ENCODE measurements around the gene ABCC12.

The ABCC12 gene

DNA sequence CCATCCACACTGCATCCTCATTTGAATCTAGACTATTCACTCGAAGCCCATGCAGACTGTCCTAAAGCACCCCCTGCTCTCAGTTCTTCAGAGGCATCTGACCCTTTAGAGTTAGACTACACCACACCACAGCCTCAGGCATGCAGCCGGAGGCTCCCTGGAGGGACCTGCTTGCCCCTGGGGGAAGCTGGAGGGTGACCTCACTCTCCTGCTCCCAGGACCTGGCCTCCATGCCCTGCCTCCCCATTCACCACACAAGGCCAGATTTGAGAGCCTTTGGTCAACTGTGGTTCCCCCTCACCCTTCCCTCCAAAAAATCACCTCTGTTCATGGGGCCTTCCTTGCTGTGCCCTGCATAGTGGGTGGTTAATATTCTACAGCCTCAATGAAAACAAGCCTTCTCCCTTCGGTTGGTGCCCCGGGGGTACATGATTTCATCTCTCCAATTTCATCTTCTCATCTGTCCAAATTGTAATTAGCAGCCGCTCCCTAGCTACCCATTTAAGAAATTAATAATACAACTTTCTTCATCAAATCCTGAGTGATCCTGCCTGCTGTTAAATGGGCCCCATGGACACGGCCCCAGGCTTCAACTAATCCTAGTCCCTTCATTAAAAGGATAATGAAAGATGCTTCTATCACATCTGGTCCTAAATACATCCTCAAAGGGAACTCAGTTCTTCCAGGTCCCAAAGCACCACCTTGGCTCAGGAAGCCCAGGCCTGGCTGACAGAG, 24.4 kb downstream of the ABCC12 start:
- no peak for DNase-seq

DNA sequence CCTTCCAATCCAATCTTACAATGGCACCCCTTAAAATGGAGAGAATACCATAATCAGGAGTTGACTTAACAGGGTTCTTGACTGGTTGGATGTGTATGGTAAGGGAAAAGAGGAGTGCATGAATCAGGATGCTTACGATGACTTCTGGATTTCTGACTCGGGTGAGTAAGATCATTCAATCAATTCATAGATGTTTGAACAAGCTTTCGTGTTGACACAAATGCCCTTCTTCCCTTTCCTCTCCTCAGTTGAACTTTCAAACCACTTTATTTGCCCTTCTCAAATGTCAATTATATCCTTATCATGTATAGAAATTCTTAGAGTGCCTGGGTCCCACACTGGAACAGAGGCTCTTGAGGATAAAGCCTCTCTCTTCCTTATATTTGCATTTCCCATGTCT, 25.9 kb downstream of the ABCC12 start:
- DNase-seq: no peak

DNA sequence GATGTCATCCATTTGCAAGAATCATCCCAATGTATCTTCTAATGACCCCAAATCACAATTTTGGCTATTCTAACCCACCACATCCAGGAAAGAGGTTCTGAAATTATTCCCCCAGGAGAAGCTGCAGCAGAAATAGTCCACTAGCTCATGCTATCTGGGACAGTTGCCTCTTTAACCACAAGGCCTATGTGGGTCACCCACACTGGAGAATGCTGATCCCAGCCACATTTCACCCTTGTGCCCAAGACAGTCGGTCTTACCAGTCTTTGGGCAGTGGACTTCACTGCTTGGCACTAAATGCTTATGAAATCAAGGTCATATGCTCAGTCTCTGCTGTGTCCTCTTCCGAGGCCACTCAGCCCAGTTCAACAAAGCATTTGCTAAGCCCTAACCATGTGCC, 27.0 kb downstream of the ABCC12 start:
- no peak for DNase-seq

DNA sequence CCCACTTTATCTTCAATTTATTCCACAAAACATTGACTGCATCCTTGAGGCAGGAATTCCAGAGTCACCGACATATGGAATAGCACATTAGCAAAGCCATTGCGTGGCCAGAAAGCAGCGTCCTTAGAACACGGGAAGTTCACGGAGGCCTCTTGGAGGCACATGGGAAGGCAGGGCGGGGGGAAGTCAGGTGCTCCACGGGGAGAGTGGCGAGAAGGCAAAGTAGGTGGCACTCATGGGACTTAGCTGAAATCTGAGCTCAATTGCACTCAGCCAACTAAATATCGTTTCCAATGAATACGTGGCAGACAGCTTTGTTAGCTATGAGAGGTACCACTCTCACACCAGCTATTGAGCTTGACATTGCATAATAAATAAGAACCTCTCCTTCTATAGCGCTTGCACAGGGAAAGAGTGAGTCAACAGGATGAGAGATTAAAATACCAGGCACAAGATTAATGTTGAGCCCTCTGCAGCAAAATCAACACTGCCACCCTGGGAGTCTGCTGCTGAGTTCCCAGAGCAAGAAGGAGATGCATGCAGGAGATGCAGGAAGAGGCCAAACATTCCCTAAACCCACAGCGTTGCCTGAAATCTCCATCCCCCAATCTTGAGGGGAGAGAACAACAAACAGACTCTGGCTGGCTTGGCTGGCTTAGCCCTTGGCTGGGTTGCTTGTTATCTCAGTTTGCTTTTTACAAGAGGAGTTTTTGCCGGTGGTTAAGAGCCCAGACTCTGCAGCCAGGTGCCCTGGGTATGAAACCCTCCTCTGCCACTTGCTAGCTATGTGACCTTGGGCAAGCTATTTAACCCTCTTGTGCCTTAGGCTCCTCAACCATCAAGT, 28.8 kb downstream of the ABCC12 start:
- DNase-seq: peak; percentile 86

DNA sequence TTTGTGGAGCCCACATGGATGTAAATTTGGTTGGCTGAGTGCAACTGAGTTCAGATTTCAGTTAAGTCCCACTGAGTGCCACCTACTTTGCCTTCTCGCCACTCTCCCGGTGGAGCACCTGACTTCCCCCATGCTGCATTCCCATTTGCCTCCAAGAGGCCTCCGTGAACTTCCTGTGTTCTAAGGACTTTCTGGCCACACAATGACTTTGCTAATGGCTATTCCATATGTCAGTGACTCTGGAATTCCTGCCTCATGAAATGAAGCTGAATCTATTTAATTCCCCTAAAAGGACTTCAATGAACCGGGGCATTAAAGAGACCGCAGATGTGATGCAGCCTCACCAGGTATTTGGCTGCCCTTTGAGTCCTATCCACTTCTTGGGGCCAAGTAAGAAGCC, 29.9 kb downstream of the ABCC12 start:
- no peak for DNase-seq

DNA sequence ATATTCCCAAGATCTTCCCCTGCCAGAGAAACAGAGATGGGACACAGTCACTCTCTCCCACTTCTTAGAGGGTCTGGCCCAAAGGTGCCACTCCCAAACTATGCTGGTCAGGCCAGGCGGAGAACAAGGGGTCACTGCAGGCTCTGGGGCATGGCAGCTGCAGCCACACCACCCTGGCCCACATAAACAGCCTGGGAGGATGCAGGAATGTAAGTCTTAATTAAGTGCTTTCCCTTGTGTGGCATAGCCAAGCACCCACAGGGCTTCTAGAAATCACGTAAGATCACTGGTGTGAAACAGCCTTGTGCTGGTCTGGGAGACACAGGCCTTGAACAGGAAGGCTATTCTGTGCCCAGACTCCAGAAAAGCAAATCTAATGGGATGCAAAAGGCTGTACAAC, 31.5 kb downstream of the ABCC12 start:
- DNase-seq: no peak

DNA sequence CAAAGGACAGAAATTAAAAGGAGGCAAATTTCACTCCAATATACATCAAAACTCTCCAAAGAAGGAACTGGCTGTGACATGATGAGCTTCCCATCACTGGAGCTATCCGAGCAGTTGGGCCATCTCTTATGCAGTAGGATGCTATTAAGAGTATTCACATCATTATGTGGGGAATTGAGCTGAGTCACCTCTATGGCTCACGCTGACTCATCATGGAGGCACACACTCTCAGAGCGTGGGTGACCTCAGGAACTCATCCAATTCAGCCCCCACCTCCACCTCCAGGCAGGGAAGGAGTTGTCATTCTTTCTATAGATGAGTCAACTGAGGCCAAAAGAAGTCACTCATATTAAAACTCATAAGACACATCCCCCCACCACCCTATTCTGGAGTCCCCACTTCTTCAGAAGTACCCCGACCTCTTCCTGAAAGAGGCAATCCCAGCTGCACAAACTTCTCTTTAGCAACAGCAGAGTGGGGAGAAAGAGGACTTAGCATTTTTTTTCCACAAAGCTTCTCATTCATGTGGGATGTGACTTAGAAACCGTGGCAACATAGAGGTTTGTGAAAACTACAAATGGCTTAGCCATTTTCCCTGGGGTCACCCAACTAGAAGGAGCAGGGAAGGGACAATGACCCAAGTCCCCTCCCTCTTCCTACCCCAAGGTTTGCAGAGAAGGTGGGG, 32.5 kb downstream of the ABCC12 start:
- no peak for DNase-seq

DNA sequence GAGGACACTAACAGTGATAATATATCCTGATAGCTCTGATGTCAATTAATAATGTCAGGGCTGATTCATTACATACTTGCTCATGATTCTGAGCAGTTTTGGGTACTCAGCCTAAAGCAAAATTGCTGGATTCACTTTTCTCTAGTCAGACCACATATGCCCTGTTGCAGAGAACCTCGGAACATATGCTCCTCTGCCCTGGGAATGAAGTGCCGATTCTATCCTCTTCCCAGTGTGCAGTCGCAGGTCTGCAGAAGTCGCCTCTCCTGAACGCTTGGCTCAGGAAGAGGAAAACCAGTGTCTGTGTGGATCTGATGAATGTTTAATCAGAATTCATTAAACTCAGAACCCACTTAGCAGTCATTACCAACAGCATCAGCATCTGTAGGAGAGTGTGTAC, 34.5 kb downstream of the ABCC12 start:
- no peak for DNase-seq

DNA sequence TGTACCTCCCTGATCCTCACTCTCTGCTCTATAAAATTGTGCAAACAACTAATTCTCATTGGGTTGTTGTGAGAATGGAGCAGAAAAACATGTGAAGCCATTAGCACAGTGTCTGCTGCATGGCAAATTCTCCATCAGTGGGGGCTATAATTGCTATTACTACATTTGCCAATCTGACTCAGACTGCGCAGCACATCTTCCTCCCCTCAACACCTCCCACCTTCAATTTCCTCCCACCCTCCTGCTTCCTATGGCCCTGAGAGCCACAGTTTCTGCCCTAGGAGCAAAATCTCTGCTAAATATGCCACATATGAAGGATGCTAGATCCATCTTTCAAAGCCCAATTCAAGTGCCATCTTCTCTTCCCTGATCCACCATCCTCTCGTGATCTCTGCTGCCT, 37.0 kb downstream of the ABCC12 start:
- no peak for DNase-seq

DNA sequence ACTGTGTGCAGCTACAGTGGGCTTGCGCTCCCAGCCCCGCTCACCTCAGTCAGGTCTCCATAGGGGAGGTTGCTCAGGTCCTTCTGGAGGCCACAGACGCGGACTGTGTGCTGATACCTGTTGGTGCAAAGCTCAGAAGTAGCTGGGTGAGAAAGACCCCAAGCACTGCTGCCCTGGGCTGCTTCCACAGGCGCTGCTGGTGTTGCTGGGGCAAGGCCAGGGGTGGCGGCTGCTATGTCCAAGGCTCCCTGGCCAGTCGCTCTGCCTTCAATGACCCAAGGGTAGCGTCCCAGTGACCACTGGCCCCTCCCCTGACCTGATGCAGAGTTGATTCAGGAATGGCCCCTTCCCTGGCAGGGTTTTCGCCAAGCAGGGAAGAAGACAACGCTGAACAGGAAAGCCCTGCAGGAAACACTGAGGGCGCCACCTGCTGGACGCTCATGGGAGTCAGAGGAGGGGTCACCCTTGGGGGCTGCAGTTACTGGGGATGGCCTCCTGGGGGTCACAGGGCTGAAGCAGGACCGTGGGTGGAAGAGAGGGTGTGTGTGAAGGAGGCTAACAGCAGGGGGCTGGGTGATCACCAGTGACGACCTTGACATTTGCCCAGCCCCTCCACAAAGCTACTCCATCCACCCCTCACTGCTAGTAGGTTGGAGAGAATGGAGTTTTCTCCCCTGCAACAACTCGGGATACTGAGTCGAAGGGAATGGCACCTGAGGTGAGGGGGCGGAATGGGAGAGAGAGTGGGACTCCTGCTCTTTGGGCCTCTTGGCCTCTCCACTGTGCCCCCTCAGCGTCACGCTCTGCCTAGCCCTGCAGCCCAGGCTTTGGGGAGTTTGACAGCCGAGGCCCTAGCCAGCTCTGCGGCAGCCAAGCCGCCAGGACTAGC, 38.3 kb downstream of the ABCC12 start:
- peak; percentile 37 for DNase-seq

DNA sequence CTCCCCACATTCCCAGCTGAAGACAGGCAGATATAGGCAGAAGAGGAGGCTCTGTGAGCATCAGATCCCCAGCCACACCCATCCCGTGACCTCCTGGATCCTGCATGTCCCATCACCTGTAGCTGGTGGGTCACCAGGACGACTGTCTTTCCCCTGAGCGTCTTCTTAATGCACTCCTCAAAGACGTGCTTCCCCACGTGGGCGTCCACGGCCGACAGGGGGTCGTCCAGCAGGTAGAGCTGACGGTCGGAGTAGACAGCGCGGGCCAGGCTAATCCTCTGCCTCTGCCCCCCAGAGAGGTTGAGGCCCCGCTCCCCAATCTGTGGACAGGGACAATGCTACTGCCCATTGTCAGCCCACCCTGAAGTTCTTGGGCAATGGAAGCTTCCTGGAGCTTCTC, 40.5 kb downstream of the ABCC12 start:
- no peak for DNase-seq

DNA sequence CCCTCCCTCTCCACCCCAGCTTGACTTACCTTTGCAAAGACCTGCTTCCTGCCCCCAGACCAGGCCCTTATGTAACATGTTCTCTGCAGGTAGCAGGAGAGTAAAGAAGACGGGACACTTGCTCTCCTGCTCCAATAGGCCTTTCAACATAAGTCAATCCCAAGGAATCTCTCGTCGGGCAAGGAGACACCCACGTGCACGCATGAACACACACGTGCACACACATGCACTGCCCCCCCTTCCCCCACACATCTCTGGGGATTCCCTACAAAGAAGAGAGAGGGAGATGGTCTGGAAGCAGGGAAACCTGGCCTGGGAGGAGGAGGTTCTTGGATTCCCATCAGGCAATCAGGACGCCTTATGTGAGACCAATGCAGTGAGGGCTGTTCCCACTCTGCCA, 41.4 kb downstream of the ABCC12 start:
- no peak for DNase-seq

DNA sequence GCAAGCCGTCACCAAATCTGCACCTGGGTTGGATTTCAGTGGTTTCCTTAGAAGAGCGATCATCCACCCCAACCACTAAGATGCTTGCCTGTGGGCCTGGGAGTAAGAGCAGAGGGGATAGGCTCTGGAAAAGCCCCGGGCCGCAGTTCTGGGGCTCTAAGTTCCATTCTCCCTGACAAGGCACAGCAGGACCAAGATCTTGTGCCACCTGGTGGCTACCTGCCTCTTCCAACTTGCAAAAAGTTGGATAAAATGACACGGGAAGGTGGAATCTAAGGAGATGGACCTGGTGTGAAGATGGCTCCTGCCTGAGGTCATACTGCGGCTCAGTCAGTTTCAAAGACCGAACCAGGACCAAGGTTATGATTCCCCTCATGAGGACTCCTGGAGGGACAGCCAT, 42.3 kb downstream of the ABCC12 start:
- DNase-seq: no peak

DNA sequence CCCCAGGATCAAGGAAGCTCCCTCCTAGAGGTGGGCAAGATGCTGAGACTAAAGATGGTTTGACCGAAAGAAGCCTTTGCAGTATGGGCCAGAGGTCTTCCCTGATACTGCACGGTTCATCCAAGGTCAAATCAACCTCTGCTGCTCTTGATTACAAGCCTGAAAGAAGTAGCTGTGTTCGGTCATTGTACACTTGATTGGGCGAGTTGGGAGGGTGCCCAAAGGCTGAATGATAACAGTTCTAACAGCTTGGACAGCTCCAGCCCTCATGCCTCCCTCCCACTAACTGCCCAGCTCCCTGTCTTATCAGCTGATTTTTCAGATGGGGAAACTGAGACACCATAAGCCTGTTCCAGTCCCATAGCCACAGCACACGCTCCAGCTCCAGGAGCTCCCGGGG, 42.8 kb downstream of the ABCC12 start:
- no peak for DNase-seq

DNA sequence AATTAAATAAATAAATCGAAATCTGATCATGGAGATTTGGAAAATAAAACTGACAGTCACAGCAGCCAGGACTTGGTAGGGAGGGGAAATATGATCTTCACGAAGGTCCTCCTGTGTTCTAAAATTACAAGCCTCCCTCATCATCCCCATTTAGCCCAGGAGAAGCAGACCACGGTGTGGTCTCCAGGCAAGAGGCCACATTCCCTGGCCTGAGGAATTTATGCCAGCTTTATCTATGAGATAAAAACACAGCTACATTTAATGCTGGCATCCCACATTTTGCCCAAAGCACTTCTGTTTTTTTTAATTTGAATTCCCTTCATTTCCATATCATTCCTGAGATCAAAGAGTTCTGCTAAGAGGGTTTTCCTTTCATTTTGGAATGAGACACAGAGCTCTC, 43.2 kb downstream of the ABCC12 start:
- DNase-seq: no peak

DNA sequence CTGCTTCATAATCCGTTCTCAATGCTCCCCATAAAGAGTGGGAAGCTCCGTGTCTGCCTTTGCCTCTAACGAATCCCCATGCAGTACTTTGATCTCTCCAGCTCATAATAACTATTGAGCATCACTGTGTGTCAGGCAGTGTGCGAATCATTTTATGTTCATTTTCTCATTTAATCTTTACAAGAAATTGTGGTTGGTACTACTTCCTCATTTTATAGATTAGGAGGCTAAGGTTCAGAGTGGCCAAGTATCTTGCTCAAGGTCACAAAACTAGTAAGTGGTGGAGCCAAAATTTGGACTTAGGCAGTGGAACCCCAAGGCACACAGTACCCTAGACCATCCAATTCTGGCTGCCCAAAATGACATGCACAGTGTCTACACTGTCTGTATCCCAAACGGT, 44.8 kb downstream of the ABCC12 start:
- DNase-seq: no peak

DNA sequence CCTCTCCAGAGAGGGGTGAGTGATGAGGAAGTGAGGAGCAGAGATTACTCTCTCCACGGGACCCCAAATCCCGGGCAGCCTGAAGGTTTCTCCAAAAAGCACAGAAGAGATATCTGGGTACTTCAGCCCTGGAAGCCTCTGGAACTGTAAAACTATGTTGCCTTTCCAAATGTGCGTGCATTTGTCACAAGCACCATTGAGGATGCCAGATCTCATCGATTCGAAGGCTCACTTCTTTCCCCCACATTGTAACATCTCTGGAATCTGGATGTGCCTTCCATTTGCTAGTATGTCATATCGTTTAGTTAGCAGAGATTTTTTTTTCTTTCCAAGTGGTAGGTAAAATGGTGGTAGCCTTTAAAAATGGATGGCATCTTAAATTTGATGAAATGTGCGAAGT, 45.8 kb downstream of the ABCC12 start:
- DNase-seq: no peak

DNA sequence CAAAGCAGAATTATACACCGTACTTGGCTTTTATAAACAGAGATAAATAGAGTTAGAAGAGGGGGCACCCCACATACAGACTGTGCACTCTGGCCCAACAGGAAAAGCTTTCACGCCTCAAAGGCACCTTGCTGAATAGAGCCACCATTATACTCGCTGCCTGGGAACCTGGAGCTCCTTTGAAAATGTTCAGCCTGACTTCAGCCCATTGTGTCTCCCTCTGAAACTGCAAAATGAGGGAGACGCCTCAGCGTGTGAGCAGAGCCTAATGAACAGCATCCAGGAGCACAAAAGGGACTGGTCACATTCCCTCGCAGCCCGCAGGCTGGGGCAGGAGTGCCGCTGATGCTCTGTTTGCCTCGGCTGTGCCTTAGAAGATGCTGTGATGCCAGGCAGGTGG, 46.3 kb downstream of the ABCC12 start:
- no peak for DNase-seq

DNA sequence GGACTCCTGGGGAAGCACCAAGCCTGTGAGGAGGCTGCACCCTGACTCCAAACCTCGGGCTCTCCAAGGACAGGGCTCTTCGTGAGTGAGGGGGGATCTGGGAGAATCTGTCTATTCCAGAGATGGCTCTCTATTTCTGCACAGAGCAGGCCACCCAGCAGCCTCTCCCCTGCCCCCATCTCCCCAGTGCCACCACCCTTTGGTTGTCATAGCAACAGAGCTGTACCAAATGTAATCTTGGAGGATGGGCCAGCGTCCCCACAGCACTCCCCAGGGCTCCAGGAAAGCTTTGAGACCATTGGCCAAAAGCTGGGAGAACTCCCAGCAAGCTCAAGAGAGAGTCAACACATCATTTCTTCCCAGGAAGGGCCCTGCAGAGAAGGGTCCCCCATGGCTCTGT, 49.3 kb downstream of the ABCC12 start:
- no peak for DNase-seq
